BLaER1 treated with 17β-estradiol and CSF1 and Interleukin-3, amounts not matched to agents 10 nM and 100 nM (cell line): ENCODE data around the gene PPP1R3G.

Experiments
- H3K27ac ChIP-seq, 11 experiments: shearing (Covaris generic); formaldehyde crosslinking; 2 replicates each; pipeline ENCODE4 v1.8.1; 2022
- H3K27me3 ChIP-seq, 11 experiments: shearing (Covaris generic); formaldehyde crosslinking; 2 replicates each; pipeline ENCODE4 v1.8.1; 2022
- H3K36me3 ChIP-seq, 11 experiments: shearing (Covaris generic); formaldehyde crosslinking; 2 replicates each; pipeline ENCODE4 v1.8.1; 2022
- H3K4me1 ChIP-seq, 10 experiments: shearing (Covaris generic); formaldehyde crosslinking; 2 replicates each; pipeline ENCODE4 v1.8.1; 2022
- H3K4me2 ChIP-seq, 11 experiments: shearing (Covaris generic); formaldehyde crosslinking; 2 replicates each; pipeline ENCODE4 v1.8.1; 2022
- H3K4me3 ChIP-seq, 10 experiments: shearing (Covaris generic); formaldehyde crosslinking; 2 replicates each; pipeline ENCODE4 v1.8.1; 2022
- H3K9ac ChIP-seq, 11 experiments: shearing (Covaris generic); formaldehyde crosslinking; 2 replicates each; pipeline ENCODE4 v1.8.1; 2022
- H3K9me3 ChIP-seq, 11 experiments: shearing (Covaris generic); formaldehyde crosslinking; replicated peaks in 1 of 11; 2 replicates each; pipeline ENCODE4 v1.8.1; 2022
- H4K20me1 ChIP-seq, 11 experiments: shearing (Covaris generic); formaldehyde crosslinking; 2 replicates each; pipeline ENCODE4 v1.8.1; 2022
- Cebpa-rat ChIP-seq, 11 experiments: shearing (Covaris generic); IDR thresholded peaks; 2 replicates each; pipeline ENCODE4 v1.8.1; 2022

The PPP1R3G gene

GRCh38 chr6:5127106-5127687 is 42.1 kb downstream of the PPP1R3G start:
- TF ChIP-seq Cebpa-rat (IDR thresholded peaks at IDR 0.05), result peak in 3 of 11 experiments; percentile 20 to 70 (median 65); a peak in 5 of 22 replicates
- Histone ChIP-seq H3K4me3 (no peak overlapping the region), H3K36me3 (peaks cover 0 to 25% (median 7%) of the 10 kb centered on the region in 11 experiments; a peak in 12 of 22 replicates), H3K9me3 (0 out of 22 replicates have a peak, but pooled peaks cover 0 to 10% (median 0%) of the 10 kb centered on the region in 11 experiments), H3K4me2 (peak overlapping the region in 6 of 11 experiments; percentile 42 to 96 (median 88); a peak in 12 of 22 replicates), H3K27ac (peak overlapping the region in 2 of 11 experiments; percentile 3 to 79; a peak in 3 of 22 replicates), H3K9ac (no peak overlapping the region), H3K4me1 (peaks cover 30 to 100% (median 96%) of the 10 kb centered on the region in 10 experiments), H3K27me3 (no peaks in the 10 kb centered on the region), H4K20me1 (peaks cover 0 to 40% (median 8%) of the 10 kb centered on the region in 11 experiments; a peak in 10 of 22 replicates)

- Histone ChIP-seq H3K4me2 (peak overlapping the region; percentile 54 to 96 (median 85)), H3K9ac (peak overlapping the region in 4 of 11 experiments; percentile 15 to 47 (median 24); a peak in 7 of 22 replicates), H3K4me3 (peak overlapping the region in 6 of 10 experiments; percentile 0 to 47 (median 24); a peak in 8 of 20 replicates), H4K20me1 (peaks cover 0 to 29% (median 5%) of the 10 kb centered on the region in 11 experiments; a peak in 10 of 22 replicates), H3K9me3 (no peaks in the 10 kb centered on the region), H3K27ac (peak overlapping the region in 7 of 11 experiments; percentile 6 to 79 (median 55); a peak in 13 of 22 replicates), H3K4me1 (peaks cover 40 to 100% (median 97%) of the 10 kb centered on the region in 10 experiments), H3K36me3 (peaks cover 0 to 14% (median 0%) of the 10 kb centered on the region in 11 experiments; a peak in 7 of 22 replicates), H3K27me3 (no peaks in the 10 kb centered on the region)
- peak in 1 of 11 experiments; percentile 9; a peak in 1 of 22 replicates for TF ChIP-seq Cebpa-rat (IDR thresholded peaks at IDR 0.05)
Observed at GRCh38 chr6:5128351-5128750, 43.2 kb downstream of the PPP1R3G start.

- H3K9me3 ChIP-seq, result peaks cover 0 to 10% (median under 1%) of the 10 kb centered on the region in 11 experiments; a peak in 10 of 22 replicates
- H3K36me3 ChIP-seq, result peaks cover 0 to 9% (median 0%) of the 10 kb centered on the region in 11 experiments; a peak in 5 of 22 replicates
- peak overlapping the region in 5 of 11 experiments; percentile 14 to 68 (median 56); a peak in 10 of 22 replicates for H3K9ac ChIP-seq
- peak overlapping the region; percentile 21 to 96 (median 85) for H3K4me2 ChIP-seq
- peak overlapping the region in 6 of 11 experiments; percentile 32 to 83 (median 78); a peak in 11 of 22 replicates for H3K27ac ChIP-seq
- H3K4me1 ChIP-seq, result peaks cover 43 to 91% (median 86%) of the 10 kb centered on the region in 10 experiments
- H3K4me3 ChIP-seq, result peak overlapping the region in 6 of 10 experiments; percentile 33 to 64 (median 56); a peak in 8 of 20 replicates
- no peak for TF ChIP-seq Cebpa-rat (IDR thresholded peaks at IDR 0.05)
- H4K20me1 ChIP-seq, result peaks cover 0 to 9% (median 0%) of the 10 kb centered on the region in 11 experiments; a peak in 9 of 22 replicates
- no peaks in the 10 kb centered on the region for H3K27me3 ChIP-seq
Observed at GRCh38 chr6:5130135-5130866, 45.2 kb downstream of the PPP1R3G start.

GRCh38 chr6:5132731-5133130 is 47.6 kb downstream of the PPP1R3G start:
- peaks cover 53 to 91% (median 80%) of the 10 kb centered on the region in 10 experiments for H3K4me1 ChIP-seq
- no peak for TF ChIP-seq Cebpa-rat (IDR thresholded peaks at IDR 0.05)
- no peaks in the 10 kb centered on the region for H3K27me3 ChIP-seq
- peak overlapping the region; percentile 38 to 81 (median 66); a peak in 20 of 22 replicates for H3K9ac ChIP-seq
- H3K36me3 ChIP-seq, result peaks cover 0 to 6% (median 0%) of the 10 kb centered on the region in 11 experiments; a peak in 2 of 22 replicates
- H3K4me2 ChIP-seq, result peak overlapping the region; percentile 62 to 96 (median 91)
- peak overlapping the region; percentile 37 to 64 (median 56) for H3K4me3 ChIP-seq
- peaks cover 0 to 4% (median 0%) of the 10 kb centered on the region in 11 experiments; a peak in 1 of 22 replicates for H4K20me1 ChIP-seq
- H3K27ac ChIP-seq, result peak overlapping the region; percentile 33 to 83 (median 68); a peak in 21 of 22 replicates
- H3K9me3 ChIP-seq, result peaks cover 0 to 21% (median 10%) of the 10 kb centered on the region in 11 experiments; a peak in 13 of 22 replicates

GRCh38 chr6:5133943-5134342 is 48.8 kb downstream of the PPP1R3G start:
- Histone ChIP-seq H3K27ac (peak overlapping the region in 5 of 11 experiments; percentile 68 to 83 (median 79); a peak in 5 of 22 replicates), H3K9ac (no peak overlapping the region), H3K4me3 (no peak overlapping the region), H3K9me3 (peaks cover 0 to 21% (median 10%) of the 10 kb centered on the region in 11 experiments; a peak in 13 of 22 replicates), H3K4me2 (peak overlapping the region in 10 of 11 experiments; percentile 62 to 96 (median 88); a peak in 17 of 22 replicates), H3K27me3 (no peaks in the 10 kb centered on the region), H4K20me1 (peaks cover 0 to under 1% (median 0%) of the 10 kb centered on the region in 11 experiments; a peak in 2 of 22 replicates), H3K4me1 (peaks cover 43 to 83% (median 69%) of the 10 kb centered on the region in 10 experiments), H3K36me3 (peaks cover 0 to 9% (median 0%) of the 10 kb centered on the region in 11 experiments; a peak in 2 of 22 replicates)
- TF ChIP-seq Cebpa-rat (IDR thresholded peaks at IDR 0.05), result no peak

- H4K20me1 ChIP-seq, result no peaks in the 10 kb centered on the region; a peak in 1 of 22 replicates
- H3K9ac ChIP-seq, result no peak overlapping the region
- H3K4me1 ChIP-seq, result peaks cover 39 to 79% (median 64%) of the 10 kb centered on the region in 10 experiments
- peak overlapping the region; percentile 32 to 62 (median 45); a peak in 21 of 22 replicates for H3K4me2 ChIP-seq
- H3K4me3 ChIP-seq, result no peak overlapping the region
- no peaks in the 10 kb centered on the region for H3K27me3 ChIP-seq
- H3K9me3 ChIP-seq, result peaks cover 0 to 24% (median 10%) of the 10 kb centered on the region in 11 experiments; a peak in 13 of 22 replicates
- TF ChIP-seq Cebpa-rat (IDR thresholded peaks at IDR 0.05), result no peak
- H3K36me3 ChIP-seq, result peaks cover 0 to 9% (median 0%) of the 10 kb centered on the region in 11 experiments; a peak in 2 of 22 replicates
- peak overlapping the region in 1 of 11 experiments; percentile 6; a peak in 1 of 22 replicates for H3K27ac ChIP-seq
Observed at GRCh38 chr6:5135788-5136376, 50.7 kb downstream of the PPP1R3G start.

GRCh38 chr6:5136851-5137250 is 51.7 kb downstream of the PPP1R3G start:
- peaks cover 39 to 79% (median 64%) of the 10 kb centered on the region in 10 experiments for H3K4me1 ChIP-seq
- no peak for TF ChIP-seq Cebpa-rat (IDR thresholded peaks at IDR 0.05)

More at GRCh38 chr6:5136851-5137250, 51.7 kb downstream of the PPP1R3G start:
- Histone ChIP-seq H3K36me3 (peaks cover 0 to 9% (median 0%) of the 10 kb centered on the region in 11 experiments; a peak in 2 of 22 replicates), H4K20me1 (no peaks in the 10 kb centered on the region; a peak in 1 of 22 replicates), H3K4me3 (no peak overlapping the region), H3K4me2 (peak overlapping the region in 9 of 11 experiments; percentile 32 to 62 (median 45); a peak in 18 of 22 replicates), H3K27ac (no peak overlapping the region), H3K9me3 (peaks cover 0 to 24% (median 10%) of the 10 kb centered on the region in 11 experiments; a peak in 13 of 22 replicates), H3K9ac (no peak overlapping the region), H3K27me3 (no peaks in the 10 kb centered on the region)
